ENCODE measurements around the gene LMNTD2. TPM values are rescaled to one million over a fixed set of nuclear protein-coding genes. Genes with fewer than 3 reads are reported as not detected.

Gene LMNTD2, protein sequence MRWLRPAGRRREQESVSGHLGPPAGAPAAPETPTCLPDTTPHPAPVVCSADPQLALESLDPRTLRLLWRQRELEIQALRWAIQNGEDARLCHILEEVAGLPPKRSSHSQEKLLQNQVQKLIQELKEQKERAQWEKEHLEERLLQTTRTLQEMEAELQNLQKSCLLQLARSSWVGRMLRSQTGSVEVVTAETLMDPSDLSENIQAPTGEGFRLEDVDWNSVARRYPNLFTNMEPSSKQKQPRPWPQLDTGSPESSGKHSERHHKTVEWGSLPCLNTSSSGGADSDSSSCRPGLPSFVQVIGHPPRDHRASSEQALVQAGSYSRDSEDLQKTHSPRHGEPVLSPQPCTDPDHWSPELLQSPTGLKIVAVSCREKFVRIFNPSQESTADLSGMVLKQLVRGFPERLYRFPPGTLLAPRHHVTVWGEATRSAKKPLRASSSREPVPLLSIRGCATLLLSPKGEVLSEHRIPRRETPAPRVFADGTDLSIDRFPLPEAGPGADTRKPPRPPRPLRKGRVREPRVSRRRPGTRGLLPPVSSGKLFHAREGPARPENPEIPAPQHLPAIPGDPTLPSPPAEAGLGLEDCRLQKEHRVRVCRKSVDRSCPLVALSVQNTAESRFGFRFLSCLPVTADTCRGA
- 1.3 and 2.6 TPM in 2 replicates for total RNA-seq

DNA sequence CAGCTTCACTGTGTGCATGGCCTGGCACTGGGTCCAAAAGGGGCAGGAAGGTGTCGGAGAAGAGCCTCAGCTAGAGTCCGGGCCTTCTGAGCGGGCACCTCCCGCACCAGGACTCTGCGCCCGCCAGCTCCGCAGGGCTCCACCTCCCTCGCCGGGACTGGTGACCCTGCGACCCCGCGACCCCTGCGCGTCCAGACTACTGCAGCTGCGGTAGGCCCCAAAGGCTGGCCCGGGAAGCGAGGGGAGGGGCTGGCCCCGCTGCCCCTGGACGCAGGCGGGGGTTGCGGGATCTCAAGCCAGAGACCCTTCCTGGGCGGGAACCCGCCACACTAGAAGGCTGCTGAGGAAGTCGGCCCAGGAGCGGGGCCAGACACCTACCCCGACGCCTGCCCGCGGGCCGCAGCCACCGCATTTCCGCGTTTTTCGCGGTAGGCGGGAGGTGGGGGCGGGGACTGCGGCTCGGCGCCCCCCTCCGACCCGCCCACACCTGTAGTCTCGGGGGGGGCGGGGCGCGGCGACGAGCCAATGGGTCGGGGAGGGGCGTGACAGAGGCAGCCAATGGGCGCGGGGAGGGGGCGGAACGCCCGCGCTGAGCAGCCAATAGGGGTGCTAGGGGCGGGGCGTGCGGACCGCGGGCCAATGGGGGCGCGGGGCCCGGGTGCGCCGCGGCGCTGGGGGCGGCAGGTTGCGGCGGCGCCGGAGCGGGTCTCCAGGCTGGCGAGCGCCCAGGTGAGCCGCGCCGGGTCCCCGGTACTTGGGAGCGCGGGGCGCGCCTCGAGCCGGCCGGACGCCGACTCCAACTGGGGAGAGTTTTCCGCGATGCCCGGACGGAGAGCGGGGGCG, at the start of gene LMNTD2, which contains the start of gene RASSF7:
TSS of gene LMNTD2 (minus strand) at position 434 of the 843 bp plus-strand sequence. CDS start at position 412, 22 bp downstream.
TSS of gene RASSF7 (plus strand) at position 666 of the 843 bp plus-strand sequence. CDS start 799 bp downstream, outside the sequence.
- peak; percentile 93 for DNase-seq

DNA sequence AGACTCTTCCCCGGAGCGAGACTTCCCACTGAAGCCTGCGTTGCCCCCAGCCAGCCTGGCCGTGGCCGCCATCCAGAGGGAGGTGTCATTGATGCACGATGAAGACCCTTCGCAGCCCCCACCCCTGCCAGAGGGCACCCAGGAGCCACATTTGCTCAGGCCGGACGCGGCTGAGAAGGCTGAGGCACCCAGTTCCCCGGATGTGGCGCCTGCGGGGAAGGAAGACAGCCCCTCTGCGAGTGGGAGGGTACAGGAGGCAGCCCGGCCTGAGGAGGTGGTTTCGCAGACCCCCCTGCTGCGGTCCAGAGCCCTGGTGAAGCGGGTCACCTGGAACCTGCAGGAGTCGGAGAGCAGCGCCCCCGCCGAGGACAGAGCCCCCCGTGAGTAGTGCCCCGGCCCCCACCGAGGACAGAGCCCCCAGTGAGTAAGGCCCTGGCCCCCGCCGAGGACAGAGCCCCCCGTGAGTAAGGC, 48.8 kb upstream of the LMNTD2 start:
- no peak for DNase-seq

DNA sequence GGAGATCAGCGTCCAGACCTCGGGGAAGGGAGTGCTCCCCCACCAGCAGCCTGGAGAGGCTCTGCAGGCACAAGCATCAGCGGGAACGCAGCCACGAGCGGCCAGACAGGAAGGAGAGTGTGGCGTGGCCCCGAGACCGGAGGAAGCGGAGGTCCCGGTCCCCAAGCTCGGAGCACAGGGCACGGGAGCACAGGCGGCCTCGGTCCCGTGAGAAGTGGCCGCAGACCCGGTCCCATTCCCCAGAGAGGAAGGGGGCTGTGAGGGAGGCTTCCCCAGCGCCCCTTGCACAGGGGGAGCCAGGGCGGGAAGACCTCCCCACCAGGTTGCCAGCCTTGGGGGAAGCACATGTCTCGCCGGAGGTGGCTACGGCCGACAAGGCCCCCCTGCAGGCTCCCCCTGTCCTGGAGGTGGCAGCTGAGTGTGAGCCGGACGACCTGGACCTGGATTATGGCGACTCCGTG, 48.3 kb upstream of the LMNTD2 start:
- no peak for DNase-seq

DNA sequence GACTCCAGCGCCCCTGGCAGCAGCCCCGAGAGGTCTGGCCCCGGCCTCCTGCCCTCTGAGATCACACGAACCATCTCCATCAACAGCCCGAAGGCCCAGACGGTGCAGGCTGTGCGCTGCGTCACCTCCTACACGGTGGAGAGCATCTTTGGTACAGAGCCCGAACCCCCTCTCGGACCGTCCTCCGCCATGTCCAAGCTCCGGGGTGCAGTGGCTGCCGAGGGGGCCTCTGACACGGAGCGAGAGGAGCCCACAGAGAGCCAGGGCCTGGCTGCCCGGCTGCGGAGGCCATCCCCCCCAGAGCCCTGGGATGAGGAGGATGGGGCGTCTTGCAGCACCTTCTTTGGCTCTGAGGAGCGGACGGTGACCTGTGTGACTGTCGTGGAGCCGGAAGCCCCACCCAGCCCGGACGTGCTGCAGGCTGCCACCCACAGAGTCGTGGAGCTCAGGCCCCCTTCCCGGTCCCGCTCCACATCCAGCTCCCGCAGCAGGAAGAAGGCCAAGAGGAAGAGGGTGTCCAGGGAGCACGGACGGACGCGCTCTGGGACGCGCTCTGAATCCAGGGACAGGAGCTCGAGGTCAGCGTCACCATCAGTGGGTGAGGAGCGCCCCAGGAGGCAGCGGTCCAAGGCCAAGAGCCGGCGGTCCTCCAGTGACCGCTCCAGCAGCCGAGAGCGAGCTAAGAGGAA, 47.6 kb upstream of the LMNTD2 start:
- no peak for DNase-seq

DNA sequence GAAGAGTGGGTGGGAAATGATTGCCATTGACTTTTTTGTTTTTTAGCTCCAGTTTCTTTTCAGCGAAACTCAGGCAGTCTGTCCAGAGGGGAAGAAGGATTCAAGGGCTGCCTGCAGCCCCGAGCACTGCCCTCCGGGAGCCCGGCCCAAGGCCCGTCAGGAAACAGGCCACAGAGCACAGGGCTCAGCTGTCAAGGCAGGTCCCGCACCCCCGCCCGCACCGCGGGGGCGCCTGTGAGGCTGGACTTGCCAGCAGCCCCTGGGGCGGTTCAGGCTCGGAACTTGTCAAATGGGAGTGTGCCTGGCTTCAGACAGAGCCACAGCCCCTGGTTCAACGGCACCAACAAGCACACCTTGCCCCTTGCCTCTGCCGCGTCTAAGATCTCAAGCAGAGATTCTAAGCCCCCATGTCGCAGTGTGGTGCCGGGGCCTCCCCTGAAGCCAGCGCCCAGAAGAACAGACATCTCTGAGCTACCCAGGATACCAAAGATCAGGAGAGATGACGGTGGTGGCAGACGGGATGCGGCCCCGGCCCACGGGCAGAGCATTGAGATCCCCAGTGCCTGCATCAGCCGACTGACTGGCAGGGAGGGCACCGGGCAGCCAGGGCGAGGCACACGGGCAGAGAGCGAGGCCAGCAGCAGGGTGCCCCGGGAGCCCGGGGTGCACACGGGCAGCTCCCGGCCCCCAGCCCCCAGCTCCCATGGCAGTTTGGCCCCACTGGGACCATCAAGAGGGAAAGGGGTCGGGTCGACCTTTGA, 46.7 kb upstream of the LMNTD2 start:
- no peak for DNase-seq

DNA sequence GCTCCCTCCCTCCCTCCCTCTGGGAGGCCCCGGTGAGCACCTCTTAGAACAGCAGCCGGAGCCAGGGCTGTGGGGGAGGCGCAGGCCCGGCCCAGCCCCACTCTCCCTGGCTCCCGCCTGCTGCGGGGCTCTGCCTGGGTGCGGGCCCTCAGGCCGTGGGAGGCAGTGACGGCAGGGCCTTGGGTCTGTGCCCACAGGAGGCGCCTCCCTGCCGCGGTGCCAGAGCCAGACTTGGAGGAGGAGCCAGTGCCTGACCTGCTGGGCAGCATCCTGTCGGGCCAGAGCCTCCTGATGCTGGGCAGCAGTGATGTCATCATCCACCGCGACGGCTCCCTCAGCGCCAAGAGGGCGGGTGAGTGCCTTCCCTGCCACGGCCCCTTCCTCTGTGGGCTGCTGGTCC, 45.7 kb upstream of the LMNTD2 start:
- peak; percentile 31 for DNase-seq

DNA sequence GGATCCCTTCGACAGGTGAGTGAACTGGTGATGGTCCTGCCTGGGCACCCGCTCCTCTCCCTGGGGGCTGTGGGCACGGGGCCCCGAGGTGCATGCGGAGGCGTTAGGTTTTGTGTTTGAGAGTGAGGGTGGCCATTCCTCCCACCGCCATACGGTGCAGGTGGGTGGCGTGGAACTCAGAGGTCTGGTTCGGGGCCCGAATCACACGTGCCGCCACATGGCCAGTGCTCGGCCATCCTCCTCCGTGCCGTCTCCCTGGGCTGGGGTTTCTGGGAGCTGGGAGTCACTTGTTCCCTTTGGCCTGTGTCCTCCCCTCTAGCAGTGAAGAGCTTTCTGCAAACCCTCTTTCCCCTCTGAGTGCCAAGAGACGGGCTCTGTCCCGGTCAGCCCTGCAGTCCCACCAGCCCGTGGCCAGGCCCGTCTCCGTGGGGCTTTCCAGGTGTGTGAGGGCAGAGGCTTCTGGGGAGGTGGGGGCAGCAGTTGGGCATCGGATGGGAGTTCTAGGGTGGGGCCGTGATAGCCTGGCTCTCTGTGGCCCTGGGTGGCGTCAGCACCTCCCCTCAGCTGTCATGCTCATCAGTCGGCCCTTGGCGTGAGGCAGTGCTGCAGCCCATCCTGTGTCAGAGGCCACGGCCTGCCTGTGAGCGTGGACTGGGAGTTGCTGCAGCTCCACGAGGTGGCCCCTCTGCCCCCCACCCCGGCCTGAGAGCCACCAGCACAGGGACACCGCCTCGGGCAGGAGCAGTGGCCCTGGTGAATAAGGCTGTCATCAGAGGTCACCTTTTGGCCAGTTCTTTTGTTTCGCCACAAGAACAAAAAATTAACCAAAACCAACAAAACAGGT, 45.0 kb upstream of the LMNTD2 start:
- no peak for DNase-seq

DNA sequence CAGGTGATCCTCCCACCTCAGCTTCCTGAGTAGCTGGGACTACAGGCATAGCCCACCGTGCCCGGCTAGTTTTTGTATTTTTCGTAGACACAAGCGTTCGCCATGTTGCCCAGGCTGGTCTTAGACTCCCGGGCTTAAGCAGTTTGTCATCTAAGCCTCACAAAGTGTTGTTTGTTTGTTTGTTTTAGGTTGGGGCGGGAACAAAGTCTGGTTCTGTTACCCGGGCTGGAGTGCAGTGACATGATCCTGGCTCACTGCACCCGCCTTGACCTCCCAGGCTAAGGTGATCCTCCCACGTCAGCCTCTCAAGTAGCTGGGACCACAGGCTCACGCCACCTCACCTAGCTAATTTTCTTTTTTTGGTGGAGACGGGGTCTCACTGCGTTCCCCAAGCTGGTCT, 42.6 kb upstream of the LMNTD2 start:
- DNase-seq, result no peak

DNA sequence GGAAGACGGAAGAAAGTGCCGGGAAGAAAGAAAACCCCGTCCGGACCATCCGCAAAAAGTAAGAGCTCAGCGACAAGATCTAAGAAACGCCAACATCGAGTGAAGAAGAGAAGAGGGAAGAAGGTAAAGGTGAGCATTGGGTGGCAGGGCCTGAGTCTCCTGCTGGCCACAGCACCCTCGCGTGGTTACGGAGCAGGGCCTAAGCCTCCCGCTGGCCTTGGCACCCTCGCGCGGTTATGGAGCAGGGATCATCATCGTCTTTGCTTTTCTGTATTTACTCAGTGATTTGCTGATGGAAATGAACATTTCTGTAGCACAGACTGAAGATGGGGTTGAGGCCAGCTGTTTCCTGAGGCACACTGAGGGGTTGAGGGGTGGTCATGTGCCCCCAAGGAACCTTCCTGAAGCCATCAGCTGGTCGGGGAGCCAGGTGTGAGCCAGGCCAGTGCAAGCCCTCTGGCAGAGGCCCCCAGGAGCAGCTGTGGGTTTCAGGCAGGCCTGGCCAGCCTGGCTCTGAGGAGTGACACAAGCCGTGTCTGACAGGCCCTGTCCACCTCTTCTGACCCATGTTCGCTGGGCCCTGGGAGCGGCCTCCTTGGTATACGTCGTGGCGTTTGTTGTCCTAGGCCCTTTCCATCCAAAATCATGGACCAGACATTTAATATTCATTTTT, 41.2 kb upstream of the LMNTD2 start:
- no peak for DNase-seq

DNA sequence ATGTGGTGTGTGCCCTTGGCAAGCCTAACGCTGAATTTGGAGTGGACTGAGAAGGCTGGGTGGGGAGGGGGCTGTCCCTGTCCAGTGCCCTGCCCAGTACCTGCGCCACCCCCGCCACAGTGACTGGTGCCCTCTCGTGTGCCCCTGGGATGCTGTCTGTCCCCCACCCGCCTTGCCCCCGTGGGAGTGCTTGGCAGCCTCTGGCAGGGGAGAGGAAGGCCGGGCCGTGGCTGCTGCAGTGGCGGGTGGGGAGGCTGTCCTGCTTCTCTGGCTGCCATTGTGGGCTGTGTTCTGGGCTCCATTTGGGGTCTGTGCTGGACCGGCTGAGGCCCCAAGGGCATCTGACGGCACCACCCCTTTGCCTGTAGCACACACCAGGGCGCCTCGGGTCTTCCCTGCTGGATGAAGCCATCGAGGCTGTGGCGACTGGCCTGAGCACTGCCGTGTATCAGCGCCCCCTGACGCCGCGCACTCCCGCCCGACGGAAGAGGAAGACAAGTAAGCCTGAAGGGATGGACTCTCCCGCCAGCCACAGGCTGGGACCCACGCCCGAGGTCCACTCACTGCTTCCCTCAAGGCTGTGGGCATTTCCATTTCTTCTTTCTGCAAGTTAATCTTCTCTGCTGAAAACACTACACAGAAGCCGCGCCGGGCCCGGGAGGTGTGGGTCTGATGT, 37.6 kb upstream of the LMNTD2 start:
- DNase-seq, result no peak

DNA sequence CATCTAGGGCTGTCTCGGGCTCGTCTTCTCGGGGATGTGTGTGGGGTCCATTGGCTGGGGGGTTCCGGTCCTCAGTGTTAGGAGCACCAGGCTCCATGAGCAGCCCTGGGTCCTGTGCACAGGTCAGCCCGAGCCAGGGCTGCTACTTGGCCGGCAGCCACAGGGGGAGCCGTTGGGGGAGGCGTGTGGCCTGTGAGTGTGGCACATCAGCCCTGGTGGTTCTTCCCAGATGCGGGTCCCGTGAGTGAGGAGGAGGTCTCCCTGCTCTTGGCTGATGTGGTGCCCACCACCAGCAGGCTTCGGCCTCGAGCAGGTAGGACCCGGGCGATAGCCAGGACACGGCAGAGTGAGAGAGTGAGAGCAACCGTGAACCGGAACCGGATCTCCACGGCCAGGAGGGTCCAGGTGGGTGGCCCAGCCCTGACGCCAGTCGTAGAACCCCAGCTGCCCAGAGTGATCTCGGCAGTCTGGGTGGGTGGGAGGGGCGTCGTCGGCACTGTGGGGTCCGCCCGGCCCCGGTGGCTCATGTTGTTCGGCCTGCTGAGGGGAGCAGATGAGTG, 36.7 kb upstream of the LMNTD2 start:
- DNase-seq, result no peak

DNA sequence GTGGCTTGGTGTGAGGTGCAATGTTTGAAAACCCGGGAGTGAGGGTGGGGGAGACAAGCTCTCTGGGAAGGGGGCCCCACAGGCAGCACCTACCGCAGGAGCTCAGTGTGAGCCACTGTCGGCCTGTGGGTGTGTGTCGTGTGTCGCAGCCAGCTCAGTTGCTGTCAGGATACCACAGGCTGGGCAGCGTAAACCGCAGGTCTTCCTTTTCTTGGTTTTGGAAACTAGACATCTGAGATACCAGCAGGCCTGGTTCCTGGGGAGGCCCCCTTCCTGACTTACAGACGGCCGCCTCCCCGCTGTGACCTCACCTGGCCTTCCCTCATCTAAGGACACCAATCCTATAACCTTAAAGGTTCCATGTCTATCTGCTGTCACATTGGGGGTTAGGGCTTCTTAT, 35.8 kb upstream of the LMNTD2 start:
- DNase-seq, result no peak

DNA sequence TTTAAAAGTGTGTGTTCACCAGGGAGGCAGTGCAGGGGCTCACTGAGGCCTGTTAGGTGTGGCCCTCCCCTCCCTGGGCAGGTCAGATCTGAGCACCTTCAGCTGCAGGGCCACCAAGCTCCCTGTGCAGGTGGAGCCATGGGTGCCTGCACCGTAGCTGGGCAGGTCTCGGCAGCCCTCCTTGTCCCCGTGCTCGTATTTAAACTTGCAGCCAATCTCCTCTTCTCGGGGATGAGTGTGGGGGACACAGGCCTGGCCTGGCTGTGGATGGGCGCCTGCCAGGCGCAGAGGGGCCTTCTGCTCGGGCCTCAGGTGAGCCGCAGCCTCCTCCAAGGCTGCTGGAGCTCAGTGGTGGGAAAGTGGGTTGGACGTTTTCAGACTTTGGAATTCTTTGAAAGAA, 34.9 kb upstream of the LMNTD2 start:
- DNase-seq, result no peak

DNA sequence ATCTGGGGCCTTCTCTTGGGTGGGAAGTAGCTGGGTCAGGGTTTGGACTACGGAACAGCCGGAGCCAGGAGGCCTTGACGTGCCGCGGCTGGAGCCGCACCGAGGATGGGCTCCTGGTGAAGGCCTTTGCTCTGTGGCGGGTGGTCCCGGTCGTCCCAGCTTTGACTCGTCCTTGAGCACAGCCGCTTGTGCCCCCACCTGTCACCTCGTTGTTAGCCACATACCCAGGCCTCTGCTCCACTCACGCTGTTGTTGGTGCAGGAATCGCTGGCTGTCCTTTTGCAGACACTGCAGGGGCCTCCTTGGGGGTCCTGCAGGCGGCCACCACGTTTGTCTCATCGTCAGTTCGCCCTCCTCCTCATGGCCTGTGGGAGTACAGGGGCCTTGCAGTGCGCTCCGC, 32.8 kb upstream of the LMNTD2 start:
- DNase-seq, result no peak

DNA sequence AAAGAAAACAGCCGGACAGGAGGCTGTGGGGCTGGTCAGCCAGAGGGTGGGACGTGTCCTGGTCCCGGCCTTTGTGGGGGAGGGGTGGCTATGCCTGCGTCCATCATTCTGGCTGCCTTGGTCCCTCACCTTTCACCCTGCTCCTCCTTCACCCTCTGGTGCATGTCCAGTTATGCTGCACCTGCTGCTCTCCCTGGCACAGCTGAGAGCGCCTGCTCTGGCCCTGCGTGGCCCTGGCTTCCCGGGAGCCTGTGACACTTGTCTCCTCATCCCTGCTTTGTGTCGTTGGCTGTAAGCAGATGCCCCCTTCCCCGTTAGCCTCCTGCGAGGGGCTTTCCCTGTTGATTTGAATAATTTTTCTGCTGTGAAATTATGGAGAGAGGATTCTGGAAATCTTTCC, 32.4 kb upstream of the LMNTD2 start:
- no peak for DNase-seq

DNA sequence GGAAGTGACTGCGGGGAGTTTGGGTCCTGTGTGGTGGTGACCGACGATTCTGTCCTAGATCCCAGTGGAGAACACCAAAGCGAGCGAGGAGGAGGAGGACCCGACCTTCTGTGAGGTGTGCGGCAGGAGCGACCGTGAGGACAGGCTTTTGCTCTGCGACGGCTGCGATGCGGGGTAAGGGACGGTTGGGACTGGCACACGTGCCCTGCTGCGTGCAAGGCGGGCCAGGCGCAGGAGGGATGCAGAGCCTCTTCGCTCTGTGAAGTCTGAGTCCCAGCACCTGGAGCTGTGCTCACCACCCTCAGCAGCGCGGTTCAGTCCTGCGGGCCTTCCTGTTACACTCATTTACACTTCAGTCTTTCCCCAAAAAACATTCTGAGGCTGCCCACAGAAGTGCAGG, 32.0 kb upstream of the LMNTD2 start:
- no peak for DNase-seq

DNA sequence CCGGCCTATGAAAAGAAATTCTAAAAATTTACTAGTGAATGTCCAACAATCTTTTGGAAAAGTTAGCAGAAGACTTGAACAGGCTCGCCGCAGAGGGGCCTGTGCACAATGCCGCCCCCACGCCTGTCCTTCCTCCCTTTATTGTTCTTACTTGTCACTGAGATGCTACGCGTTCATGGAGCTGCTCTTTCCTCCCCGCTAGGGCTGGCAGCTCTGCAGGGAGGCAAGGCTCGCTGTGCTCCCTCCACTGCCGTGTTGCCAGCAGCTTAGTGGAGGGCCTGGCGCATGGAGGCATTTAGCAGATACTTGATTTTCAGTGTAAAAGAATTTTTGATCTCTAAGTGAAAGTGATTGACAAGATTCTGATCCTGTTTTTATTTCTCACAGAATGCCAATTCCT, 30.5 kb upstream of the LMNTD2 start:
- no peak for DNase-seq

DNA sequence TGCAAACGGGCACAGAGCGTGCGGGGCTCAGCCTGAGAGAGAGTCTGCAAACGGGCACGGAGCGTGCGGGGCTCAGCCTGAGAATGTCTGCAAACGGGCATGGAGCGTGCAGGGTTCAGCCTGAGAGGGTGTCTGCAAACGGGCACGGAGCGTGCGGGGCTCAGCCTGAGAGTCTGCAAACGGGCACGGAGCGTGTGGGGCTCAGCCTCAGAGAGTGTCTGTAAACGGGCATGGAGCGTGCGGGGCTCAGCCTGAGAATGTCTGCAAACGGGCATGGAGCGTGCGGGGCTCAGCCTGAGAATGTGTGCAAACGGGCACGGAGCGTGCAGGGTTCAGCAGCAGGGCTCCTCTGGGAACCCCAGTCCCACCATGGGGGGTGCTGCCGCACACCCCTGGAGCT, 29.3 kb upstream of the LMNTD2 start:
- no peak for DNase-seq

DNA sequence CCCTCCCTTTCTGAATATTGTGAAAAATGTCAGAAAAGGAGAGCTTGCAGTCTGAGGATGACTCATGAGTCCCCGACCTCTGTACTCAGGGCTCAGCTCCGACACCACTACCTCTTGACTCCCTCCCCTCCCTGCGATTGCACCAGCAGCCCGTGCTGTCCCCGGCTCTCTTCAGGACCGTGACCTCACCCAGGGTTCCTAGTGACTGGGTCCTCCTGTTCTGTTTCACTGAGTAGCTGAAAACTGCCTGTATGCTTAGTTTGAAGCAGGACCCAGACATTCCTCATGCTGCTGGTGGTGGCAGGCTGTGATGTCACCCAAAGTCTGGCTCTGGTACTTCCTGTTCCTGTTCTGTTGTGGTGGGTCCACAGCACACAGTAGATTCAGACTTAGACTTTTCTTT, 27.4 kb upstream of the LMNTD2 start:
- DNase-seq, result peak; percentile 53

All from dermis blood vessel endothelial cell (primary cell).